ENCODE measurements around the gene KRTAP5-3.
"Not testable (repeated sequence)": the region's sequence is repeated elsewhere in the genome, so short reads cannot be mapped to it uniquely, and the experiment has no call there.

Gene KRTAP5-3

GRCh38 chr11:1582909-1583308 lies 25.4 kb downstream of the KRTAP5-3 start:
- H3K27me3 ChIP-seq (ENCODE audit: insufficient read depth, low read length, poor library complexity); H2BK15ac ChIP-seq (replicated peaks; ENCODE audit: low read depth); H3K23ac ChIP-seq (ENCODE audit: low read length); H3K4me2 ChIP-seq (ENCODE audit: low read length); H3K4me3 ChIP-seq (ENCODE audit: low read length); H2BK5ac ChIP-seq (ENCODE audit: low read length); H3K4ac ChIP-seq (ENCODE audit: low read depth, low read length); H2BK120ac ChIP-seq (ENCODE audit: low read depth, low read length); H3K36me3 ChIP-seq (ENCODE audit: control insufficient read depth, insufficient read depth, low read length); H3K79me1 ChIP-seq (ENCODE audit: low read length); DNase-seq; H3K9ac ChIP-seq (ENCODE audit: low read length); H3K4me1 ChIP-seq (ENCODE audit: control insufficient read depth, low read depth, low read length); H3K79me2 ChIP-seq (ENCODE audit: control insufficient read depth, insufficient read depth, low read length); H2AK5ac ChIP-seq (ENCODE audit: low read length); H4K8ac ChIP-seq (ENCODE audit: low read depth, low read length); H3K27ac ChIP-seq (ENCODE audit: low read depth, low read length); H4K5ac ChIP-seq (ENCODE audit: low read length); H3K18ac ChIP-seq (ENCODE audit: low read length); H3K56ac ChIP-seq (ENCODE audit: low read length): not testable (repeated sequence)
- WGBS (ENCODE audit: extremely low coverage, insufficient coverage, low lambda C conversion rate), result no CpG with 5 or more reads among the region's 2 CpGs

GRCh38 chr11:1581976-1582375 lies 26.3 kb downstream of the KRTAP5-3 start:
- no peak overlapping the region for H3K56ac ChIP-seq (ENCODE audit: low read length)
- H2BK5ac ChIP-seq (ENCODE audit: low read length), result no peak overlapping the region
- no peaks in the 10 kb centered on the region for H3K79me2 ChIP-seq (ENCODE audit: control insufficient read depth, insufficient read depth, low read length)
- H2BK120ac ChIP-seq (ENCODE audit: low read depth, low read length), result no peak overlapping the region
- H3K27me3 ChIP-seq (ENCODE audit: insufficient read depth, low read length, poor library complexity), result no peaks in the 10 kb centered on the region
- no peak overlapping the region for H3K4me3 ChIP-seq (ENCODE audit: low read length)
- H3K4me2 ChIP-seq (ENCODE audit: low read length), result no peak overlapping the region
- no peak overlapping the region for H3K9ac ChIP-seq (ENCODE audit: low read length)
- H3K4me1 ChIP-seq (ENCODE audit: control insufficient read depth, low read depth, low read length), result no peaks in the 10 kb centered on the region
- no peak overlapping the region for H3K27ac ChIP-seq (ENCODE audit: low read depth, low read length)
- no CpG with 5 or more reads among the region's 9 CpGs for WGBS (ENCODE audit: extremely low coverage, insufficient coverage, low lambda C conversion rate)
- no peak overlapping the region for H3K4ac ChIP-seq (ENCODE audit: low read depth, low read length)
- H2BK15ac ChIP-seq (replicated peaks; ENCODE audit: low read depth), result no peak overlapping the region
- no peak overlapping the region for H2AK5ac ChIP-seq (ENCODE audit: low read length)
- H3K18ac ChIP-seq (ENCODE audit: low read length), result no peak overlapping the region
- H4K5ac ChIP-seq (ENCODE audit: low read length), result no peak overlapping the region
- no peaks in the 10 kb centered on the region for H3K36me3 ChIP-seq (ENCODE audit: control insufficient read depth, insufficient read depth, low read length)
- no peak overlapping the region for H4K8ac ChIP-seq (ENCODE audit: low read depth, low read length)
- no peak overlapping the region for H3K23ac ChIP-seq (ENCODE audit: low read length)
- no peaks in the 10 kb centered on the region for H3K79me1 ChIP-seq (ENCODE audit: low read length)
- no peak for DNase-seq

- H2BK5ac ChIP-seq (ENCODE audit: low read length), result no peak overlapping the region
- no peak overlapping the region for H2BK120ac ChIP-seq (ENCODE audit: low read depth, low read length)
- no peak overlapping the region for H3K9ac ChIP-seq (ENCODE audit: low read length)
- DNase-seq, result no peak
- H3K36me3 ChIP-seq (ENCODE audit: control insufficient read depth, insufficient read depth, low read length), result no peaks in the 10 kb centered on the region
- no peak overlapping the region for H4K8ac ChIP-seq (ENCODE audit: low read depth, low read length)
- H3K79me1 ChIP-seq (ENCODE audit: low read length), result no peaks in the 10 kb centered on the region
- H4K5ac ChIP-seq (ENCODE audit: low read length), result no peak overlapping the region
- H3K4ac ChIP-seq (ENCODE audit: low read depth, low read length), result no peak overlapping the region
- no peak overlapping the region for H2AK5ac ChIP-seq (ENCODE audit: low read length)
- no peak overlapping the region for H2BK15ac ChIP-seq (replicated peaks; ENCODE audit: low read depth)
- no peak overlapping the region for H3K18ac ChIP-seq (ENCODE audit: low read length)
- H3K23ac ChIP-seq (ENCODE audit: low read length), result no peak overlapping the region
- H3K4me3 ChIP-seq (ENCODE audit: low read length), result no peak overlapping the region
- no peaks in the 10 kb centered on the region for H3K79me2 ChIP-seq (ENCODE audit: control insufficient read depth, insufficient read depth, low read length)
- no peaks in the 10 kb centered on the region for H3K4me1 ChIP-seq (ENCODE audit: control insufficient read depth, low read depth, low read length)
- H3K4me2 ChIP-seq (ENCODE audit: low read length), result no peak overlapping the region
- no CpG with 5 or more reads among the region's 6 CpGs for WGBS (ENCODE audit: extremely low coverage, insufficient coverage, low lambda C conversion rate)
- no peak overlapping the region for H3K27ac ChIP-seq (ENCODE audit: low read depth, low read length)
- H3K56ac ChIP-seq (ENCODE audit: low read length), result no peak overlapping the region
- H3K27me3 ChIP-seq (ENCODE audit: insufficient read depth, low read length, poor library complexity), result peaks cover 16% of the 10 kb centered on the region
Observed at GRCh38 chr11:1576825-1577224, 31.4 kb downstream of the KRTAP5-3 start.

GRCh38 chr11:1575756-1576155 lies 32.5 kb downstream of the KRTAP5-3 start:
- not testable (repeated sequence) for H2BK15ac ChIP-seq (replicated peaks; ENCODE audit: low read depth); H3K56ac ChIP-seq (ENCODE audit: low read length); H4K5ac ChIP-seq (ENCODE audit: low read length); H2BK5ac ChIP-seq (ENCODE audit: low read length); DNase-seq; H3K23ac ChIP-seq (ENCODE audit: low read length); H3K4me3 ChIP-seq (ENCODE audit: low read length); H3K9ac ChIP-seq (ENCODE audit: low read length); H3K18ac ChIP-seq (ENCODE audit: low read length); H3K27ac ChIP-seq (ENCODE audit: low read depth, low read length); H3K4ac ChIP-seq (ENCODE audit: low read depth, low read length); H3K4me1 ChIP-seq (ENCODE audit: control insufficient read depth, low read depth, low read length); H2AK5ac ChIP-seq (ENCODE audit: low read length); H3K36me3 ChIP-seq (ENCODE audit: control insufficient read depth, insufficient read depth, low read length); H3K4me2 ChIP-seq (ENCODE audit: low read length); H4K8ac ChIP-seq (ENCODE audit: low read depth, low read length); H3K79me1 ChIP-seq (ENCODE audit: low read length); H2BK120ac ChIP-seq (ENCODE audit: low read depth, low read length); H3K79me2 ChIP-seq (ENCODE audit: control insufficient read depth, insufficient read depth, low read length)
- WGBS (ENCODE audit: extremely low coverage, insufficient coverage, low lambda C conversion rate), result no CpG with 5 or more reads among the region's 16 CpGs
- peaks cover 16% of the 10 kb centered on the region for H3K27me3 ChIP-seq (ENCODE audit: insufficient read depth, low read length, poor library complexity)

GRCh38 chr11:1574933-1575242 lies 33.4 kb downstream of the KRTAP5-3 start:
- Histone ChIP-seq H3K79me1 (ENCODE audit: low read length) (no peaks in the 10 kb centered on the region), H3K27ac (ENCODE audit: low read depth, low read length) (no peak overlapping the region), H2AK5ac (ENCODE audit: low read length) (no peak overlapping the region), H3K18ac (ENCODE audit: low read length) (no peak overlapping the region), H3K36me3 (ENCODE audit: control insufficient read depth, insufficient read depth, low read length) (no peaks in the 10 kb centered on the region), H2BK120ac (ENCODE audit: low read depth, low read length) (no peak overlapping the region), H3K4me3 (ENCODE audit: low read length) (no peak overlapping the region), H3K9ac (ENCODE audit: low read length) (no peak overlapping the region), H3K4me1 (ENCODE audit: control insufficient read depth, low read depth, low read length) (no peaks in the 10 kb centered on the region), H4K5ac (ENCODE audit: low read length) (no peak overlapping the region), H2BK15ac (replicated peaks; ENCODE audit: low read depth) (no peak overlapping the region), H3K23ac (ENCODE audit: low read length) (no peak overlapping the region), H3K4me2 (ENCODE audit: low read length) (no peak overlapping the region), H4K8ac (ENCODE audit: low read depth, low read length) (no peak overlapping the region), H3K4ac (ENCODE audit: low read depth, low read length) (no peak overlapping the region), H2BK5ac (ENCODE audit: low read length) (no peak overlapping the region), H3K79me2 (ENCODE audit: control insufficient read depth, insufficient read depth, low read length) (no peaks in the 10 kb centered on the region), H3K56ac (ENCODE audit: low read length) (no peak overlapping the region), H3K27me3 (ENCODE audit: insufficient read depth, low read length, poor library complexity) (peaks cover 16% of the 10 kb centered on the region)
- no peak for DNase-seq
- no CpG with 5 or more reads among the region's 7 CpGs for WGBS (ENCODE audit: extremely low coverage, insufficient coverage, low lambda C conversion rate)

- Histone ChIP-seq H3K27ac (ENCODE audit: low read depth, low read length) (no peak overlapping the region), H3K56ac (ENCODE audit: low read length) (no peak overlapping the region), H3K27me3 (ENCODE audit: insufficient read depth, low read length, poor library complexity) (peaks cover 16% of the 10 kb centered on the region), H3K9ac (ENCODE audit: low read length) (no peak overlapping the region), H3K4me1 (ENCODE audit: control insufficient read depth, low read depth, low read length) (no peaks in the 10 kb centered on the region), H2BK15ac (replicated peaks; ENCODE audit: low read depth) (no peak overlapping the region), H3K4me3 (ENCODE audit: low read length) (no peak overlapping the region), H3K4ac (ENCODE audit: low read depth, low read length) (no peak overlapping the region), H4K5ac (ENCODE audit: low read length) (no peak overlapping the region), H3K79me1 (ENCODE audit: low read length) (no peaks in the 10 kb centered on the region), H2AK5ac (ENCODE audit: low read length) (no peak overlapping the region), H3K36me3 (ENCODE audit: control insufficient read depth, insufficient read depth, low read length) (no peaks in the 10 kb centered on the region), H2BK5ac (ENCODE audit: low read length) (no peak overlapping the region), H3K18ac (ENCODE audit: low read length) (no peak overlapping the region), H4K8ac (ENCODE audit: low read depth, low read length) (no peak overlapping the region), H3K4me2 (ENCODE audit: low read length) (no peak overlapping the region), H3K79me2 (ENCODE audit: control insufficient read depth, insufficient read depth, low read length) (no peaks in the 10 kb centered on the region), H3K23ac (ENCODE audit: low read length) (no peak overlapping the region), H2BK120ac (ENCODE audit: low read depth, low read length) (no peak overlapping the region)
- no CpG with 5 or more reads among the region's 64 CpGs for WGBS (ENCODE audit: extremely low coverage, insufficient coverage, low lambda C conversion rate)
- DNase-seq, result no peak
Observed at GRCh38 chr11:1574238-1574932, 33.9 kb downstream of the KRTAP5-3 start.

Data from mesendoderm (in vitro differentiated cells).